Hematopoietic multipotent progenitor cell treated with erythropoietin and hydrocortisone succinate and interleukin-3 and kit ligand, for 15 days (in vitro differentiated cells): ENCODE measurements around the gene INSRR.

ENCODE experiments used
- DNase-seq: peaks from one replicate; pipeline ENCODE4 v3.0.0-alpha.2; 2015; ENCODE audit warnings: low spot score

The INSRR gene

DNA sequence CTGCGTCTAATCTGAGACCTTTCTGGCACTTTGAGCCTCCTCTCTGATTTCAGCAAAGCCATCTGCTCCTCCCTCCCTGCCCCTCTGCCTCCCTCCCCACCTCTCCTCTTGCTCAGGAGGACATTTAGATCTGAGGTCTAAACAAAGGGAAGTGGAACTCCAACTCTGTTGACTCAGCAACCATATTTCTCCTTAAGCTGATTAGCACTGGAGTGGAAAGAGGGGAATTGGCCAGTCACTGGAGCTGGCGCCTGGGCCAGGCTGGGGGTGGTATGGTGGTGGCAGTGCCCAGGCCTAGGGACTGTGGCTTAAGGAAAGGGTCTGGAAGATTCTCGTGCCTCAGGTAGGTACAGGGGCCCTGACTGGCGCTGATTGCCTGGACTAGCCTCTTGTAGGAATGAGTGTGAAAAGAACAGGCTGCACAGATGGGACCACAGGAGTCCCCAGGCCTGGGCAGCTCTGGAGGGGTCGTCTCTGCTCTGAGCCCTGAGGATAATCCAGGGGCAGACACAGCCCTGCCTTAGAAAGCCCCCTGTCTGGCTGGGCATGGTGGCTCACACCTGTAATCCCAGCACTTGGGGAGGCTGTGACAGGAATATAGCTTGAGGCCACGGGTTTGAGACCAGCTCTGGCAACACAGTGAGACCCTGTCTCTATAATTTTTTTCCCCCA is 54.2 kb downstream of the INSRR start:
- no peak for DNase-seq

DNA sequence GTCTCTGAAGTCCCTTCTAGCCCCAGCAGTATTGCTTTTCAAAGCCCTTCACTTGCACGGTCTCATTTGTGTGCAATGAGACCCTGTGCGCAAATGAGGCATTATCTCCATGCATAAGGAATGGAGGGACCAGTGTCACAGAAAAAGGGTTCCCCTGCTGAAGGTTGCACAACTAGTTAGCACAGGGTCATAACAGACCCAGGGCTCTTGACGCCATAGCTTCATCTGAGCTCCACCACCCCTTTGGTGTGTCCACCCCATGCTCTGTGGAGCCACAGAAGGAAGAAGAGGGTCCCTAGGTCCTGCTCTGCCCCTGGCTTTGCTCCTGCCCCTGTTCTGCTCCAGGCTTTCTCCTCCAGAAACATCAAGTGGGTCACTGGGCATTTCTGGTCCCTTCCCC is 54.9 kb downstream of the INSRR start:
- no peak for DNase-seq

DNA sequence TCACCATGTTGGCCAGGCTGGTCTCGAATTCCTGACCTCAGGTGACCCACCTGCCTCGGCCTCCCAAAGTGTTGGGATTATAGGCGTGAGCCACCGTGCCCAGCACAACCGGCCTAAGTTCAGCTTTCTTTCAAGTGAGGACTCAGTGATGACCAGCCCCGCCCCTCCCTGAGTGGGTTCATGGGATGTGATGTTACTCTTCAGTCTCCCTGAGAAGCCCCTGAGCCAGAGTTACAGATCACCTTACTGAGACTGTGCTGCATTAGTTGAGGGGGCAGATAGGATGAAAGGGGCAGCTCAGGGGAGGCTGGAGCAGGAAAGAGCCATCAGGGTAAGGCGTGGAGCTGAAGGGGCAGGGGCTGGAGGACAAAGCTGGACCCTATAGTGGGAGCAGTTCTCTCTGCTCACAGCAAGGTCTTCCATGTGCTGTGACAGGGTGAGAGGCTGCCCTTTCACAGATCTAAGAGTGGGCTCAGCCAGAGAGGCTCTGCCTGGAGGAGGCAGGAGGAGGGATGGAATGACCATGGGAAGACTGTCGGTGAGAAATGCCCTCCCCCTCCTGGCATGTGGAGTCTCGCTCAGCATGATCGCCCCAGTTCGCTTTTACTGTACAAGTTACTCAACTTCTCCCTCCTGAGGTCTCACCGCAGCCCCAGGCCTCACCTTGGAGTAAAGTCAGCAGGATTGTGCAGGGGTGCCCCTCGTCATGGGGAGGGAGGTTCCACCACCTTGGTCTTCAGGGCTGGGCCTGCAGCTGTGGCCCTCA is 55.6 kb downstream of the INSRR start:
- no peak for DNase-seq

DNA sequence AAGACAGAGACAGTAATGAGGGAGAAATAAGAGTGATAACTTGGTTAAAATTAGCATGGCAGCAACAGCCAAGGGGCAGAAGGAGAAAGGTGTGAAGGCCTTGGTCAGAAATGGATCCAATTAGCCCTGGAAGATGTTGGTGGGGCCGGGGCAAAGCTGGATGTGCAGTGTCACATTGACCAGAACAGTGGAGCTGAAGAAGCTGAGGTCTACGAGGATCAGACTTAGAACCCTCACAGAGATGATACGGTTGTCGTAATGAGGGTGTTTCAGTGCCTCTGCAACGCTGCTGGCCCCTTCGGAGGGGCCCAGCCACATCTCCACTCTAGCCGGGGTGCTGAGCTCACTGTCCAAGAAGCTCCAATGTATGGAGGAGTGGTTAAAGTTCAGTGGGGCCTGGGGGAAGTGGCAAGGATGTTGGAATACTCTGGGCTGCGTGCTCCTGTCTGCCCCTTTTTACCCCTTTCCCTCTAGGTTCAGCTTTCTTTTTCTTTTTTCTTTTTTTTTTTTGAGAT is 56.4 kb downstream of the INSRR start:
- no peak for DNase-seq

DNA sequence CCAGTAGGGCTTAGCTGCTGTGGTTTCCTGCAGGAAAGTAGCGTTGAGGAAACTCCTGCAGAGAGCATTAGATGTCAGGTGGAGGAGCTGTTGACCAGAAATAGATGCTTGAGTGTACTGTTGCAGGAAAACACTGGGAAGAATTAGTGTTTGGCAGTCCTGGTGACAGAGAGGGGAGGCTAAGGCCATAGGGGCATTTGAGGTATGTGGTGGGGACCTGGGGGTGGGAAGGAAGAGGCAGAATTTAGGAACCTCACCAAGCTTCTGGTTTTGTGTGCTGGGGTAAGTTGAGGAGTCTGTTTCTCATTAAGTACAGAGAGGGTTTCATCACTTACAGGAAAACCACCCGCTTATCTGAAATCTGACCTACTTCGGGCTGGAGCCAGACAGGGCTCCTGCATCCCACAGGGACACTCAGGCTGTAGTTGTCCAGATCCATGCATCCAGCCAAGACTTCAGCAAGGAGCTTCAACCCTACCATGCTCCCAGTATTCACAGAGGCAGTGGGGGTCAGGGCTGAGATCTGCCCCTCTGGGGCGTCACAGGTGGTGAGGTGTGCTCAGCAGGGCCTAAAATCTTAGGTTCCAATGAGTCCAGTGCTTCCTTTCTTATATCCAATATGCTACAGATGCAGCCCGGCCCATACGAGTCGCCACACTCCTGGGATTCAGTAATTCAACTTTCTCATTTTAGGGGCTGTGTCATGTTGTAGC is 57.4 kb downstream of the INSRR start:
- DNase-seq, result no peak

DNA sequence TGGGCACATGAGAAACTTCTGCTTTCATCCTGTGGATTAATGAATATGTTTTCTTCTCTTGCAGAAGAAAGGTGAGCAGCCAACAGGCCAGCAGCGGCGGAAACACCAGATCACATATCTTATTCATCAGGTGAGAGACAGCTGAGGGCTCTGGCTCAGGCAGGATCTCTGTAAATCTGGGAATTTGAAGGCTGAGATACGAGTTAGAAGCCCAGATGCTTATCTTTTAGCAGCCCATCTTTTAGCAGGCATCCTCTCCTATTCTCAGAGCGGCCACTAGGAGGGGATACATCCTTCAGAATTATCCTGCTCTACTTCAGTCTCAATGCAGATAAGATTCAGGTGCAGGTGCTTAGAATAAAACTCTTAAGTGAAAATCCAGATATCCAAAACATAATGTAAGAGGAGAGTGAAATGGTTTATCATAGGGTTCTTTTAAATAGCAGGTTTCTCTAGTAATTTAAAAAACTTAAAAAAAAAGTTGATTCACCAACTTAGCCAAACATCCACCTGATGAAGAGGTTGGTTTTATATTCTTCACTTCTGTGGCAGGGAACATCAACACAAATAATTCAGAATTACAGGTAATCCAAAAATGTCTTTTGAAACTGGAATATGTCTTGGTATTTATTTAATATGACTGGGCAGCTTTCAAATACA is 61.6 kb downstream of the INSRR start:
- DNase-seq, result peak; percentile 70

DNA sequence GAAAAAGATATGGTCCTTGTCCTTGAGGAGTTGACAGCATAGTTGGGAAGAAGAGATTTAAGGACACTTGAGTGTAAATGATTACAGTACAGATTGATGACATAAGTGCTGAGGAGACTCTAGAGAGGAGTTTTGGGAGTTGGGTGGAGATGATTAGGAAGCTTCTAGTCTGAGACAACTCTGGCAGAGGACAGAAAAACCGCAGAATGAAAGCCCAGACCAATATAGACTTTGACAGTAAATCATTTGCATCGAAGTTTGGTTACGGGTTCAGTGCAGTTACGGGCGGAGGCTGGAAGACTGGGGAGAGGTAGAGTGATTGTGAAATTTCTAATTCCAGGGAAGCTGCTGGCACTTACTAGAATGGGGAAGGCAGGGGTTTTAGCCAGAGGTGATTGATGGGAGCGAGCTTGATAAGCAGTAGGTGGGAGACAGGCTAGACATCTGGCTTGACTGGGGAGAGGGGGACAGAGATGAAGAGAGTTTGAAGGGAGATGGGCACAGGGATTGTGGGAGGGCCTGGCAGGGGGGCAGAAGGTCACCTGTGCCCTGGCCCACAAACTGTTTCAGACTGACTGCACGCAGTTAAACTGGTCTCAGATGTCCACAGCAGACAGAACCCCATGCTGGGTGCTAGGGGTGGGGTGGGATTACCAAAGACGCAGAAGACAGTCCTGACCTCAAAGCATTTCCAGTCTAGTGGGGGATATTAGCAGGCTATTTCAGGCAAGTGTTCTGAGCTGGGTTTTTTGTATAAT is 62.4 kb downstream of the INSRR start:
- no peak for DNase-seq

DNA sequence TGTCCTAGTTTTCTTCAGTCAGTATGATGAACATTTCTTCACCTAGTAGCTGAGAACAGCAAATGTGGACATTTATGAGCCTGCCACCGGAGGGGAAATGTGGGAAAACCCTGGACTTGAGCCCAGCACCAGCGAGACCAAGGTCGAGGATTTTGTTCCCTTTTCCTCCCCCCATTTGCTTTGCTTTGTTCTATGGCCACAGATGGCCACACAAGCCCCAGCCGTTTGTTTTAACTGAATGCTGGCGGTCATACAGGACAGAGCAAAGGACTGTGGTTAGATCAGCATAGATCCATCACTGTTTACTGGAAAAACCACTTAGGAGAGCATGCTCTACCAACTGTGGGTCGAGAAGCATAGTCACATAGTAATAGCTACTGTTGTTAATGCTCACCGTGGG is 63.1 kb downstream of the INSRR start:
- no peak for DNase-seq

DNA sequence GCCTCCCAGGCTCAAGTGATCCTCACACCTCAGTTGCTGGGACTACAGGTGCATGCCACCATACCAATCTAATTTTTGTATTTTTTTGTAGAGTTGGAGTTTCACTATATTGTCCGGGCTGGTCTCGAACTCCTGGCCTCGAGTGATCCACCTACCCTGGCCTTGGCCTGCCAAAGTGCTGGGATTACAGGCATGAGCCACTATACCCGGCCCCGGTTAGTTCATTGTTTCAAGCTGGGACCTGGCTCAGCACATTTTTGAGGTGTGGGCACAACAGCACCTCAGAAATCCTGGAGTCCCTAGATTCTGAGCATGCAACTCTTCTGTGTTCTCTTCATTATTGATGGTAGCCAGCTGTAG is 63.6 kb downstream of the INSRR start:
- DNase-seq, result no peak

DNA sequence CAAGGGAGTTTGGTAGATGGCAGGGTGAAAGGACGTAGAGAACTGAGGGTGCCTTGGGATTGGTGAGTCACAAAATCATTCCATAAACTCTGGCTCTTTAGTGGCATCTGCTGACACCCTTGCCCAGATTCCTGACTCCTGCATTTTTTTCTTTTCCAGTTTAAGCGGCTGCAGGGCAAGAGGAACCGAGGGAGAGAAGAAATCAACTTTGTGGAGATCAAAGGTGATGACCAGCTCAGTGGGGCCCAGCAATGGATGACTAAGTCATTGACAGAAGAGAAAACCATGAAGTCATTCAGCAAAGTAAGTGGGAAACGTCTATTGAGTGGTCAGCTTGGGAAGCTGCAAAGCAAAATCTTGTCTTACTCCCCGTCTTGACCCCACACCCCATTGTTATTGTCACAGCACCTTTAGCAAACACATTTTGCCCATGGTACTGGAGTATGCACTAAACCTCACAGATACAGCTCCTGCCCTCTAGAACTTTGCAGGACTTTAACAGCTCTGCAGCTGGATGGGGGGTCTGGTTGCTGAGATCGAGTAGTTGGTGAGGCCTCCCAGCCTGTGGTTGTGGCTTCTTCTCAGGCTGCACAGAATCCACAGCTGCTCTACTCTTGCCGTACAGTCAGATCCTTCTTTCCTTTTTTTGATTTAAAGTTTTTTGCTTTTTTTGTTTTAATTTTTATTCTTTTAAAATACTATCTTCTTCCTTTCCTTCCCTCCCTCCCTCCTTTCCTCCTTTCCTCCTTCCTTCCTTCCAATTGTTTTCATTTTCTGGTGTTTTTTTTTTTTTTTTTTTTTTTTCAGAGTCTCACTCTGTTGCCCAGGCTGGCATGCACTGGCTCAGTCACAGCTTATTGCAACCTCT is 64.2 kb downstream of the INSRR start:
- DNase-seq, result no peak
